ENCODE results near the gene GABARAP.

The GABARAP gene

DNA sequence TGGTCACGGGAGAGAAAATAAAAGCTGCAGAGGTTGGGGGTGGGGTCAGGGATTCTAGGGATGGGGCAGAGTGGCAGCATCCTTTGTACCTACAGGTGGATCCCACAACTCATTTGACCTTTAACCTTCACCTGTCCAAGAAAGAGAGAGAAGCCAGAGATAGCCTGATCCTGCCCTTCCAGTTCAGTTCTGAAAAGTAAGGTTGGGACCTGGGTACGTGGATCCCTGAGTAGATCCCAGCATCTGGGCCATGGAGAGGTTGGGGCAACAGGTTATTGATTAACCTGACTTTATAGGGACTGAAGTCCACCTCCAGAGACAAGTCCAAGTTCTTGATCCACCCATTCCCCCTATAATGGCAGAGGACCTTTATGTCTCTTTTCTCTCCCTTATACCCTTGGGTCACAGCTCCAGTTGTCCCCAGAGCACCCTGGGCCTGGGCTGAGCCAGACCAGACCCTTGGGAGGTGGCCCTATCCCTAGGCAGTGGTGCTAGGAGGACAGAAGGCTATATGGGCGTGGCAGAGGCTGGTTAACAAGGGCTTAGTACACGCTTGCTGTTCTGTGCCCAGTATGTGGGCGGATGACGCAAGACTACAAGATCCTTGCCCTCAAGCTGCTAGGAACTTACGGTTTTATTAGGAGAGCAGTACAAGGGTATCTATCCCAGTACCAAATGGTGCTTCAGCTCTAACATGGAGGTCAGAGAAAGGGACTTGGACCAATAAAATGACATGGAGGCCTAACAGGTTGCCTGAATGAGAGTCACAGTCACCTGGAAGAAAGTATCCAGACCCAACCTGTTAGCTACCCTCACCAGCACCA, 16.7 kb upstream of the GABARAP start (continued):
- TF ChIP-seq ZBTB44 (tag by site-specific recombination; IDR thresholded peaks at IDR 0.05): no peak
- TF ChIP-seq ZFHX2 (tag by site-specific recombination; conservative IDR thresholded peaks at IDR 0.05): peak; percentile 89
- no peak for TF ChIP-seq TRIM28 (IDR thresholded peaks at IDR 0.05; ENCODE audit: borderline replicate concordance, low read length)
- no peak for TF ChIP-seq ZNF426 (tag by site-specific recombination; IDR thresholded peaks at IDR 0.05)
- TF ChIP-seq, protein P1, sequence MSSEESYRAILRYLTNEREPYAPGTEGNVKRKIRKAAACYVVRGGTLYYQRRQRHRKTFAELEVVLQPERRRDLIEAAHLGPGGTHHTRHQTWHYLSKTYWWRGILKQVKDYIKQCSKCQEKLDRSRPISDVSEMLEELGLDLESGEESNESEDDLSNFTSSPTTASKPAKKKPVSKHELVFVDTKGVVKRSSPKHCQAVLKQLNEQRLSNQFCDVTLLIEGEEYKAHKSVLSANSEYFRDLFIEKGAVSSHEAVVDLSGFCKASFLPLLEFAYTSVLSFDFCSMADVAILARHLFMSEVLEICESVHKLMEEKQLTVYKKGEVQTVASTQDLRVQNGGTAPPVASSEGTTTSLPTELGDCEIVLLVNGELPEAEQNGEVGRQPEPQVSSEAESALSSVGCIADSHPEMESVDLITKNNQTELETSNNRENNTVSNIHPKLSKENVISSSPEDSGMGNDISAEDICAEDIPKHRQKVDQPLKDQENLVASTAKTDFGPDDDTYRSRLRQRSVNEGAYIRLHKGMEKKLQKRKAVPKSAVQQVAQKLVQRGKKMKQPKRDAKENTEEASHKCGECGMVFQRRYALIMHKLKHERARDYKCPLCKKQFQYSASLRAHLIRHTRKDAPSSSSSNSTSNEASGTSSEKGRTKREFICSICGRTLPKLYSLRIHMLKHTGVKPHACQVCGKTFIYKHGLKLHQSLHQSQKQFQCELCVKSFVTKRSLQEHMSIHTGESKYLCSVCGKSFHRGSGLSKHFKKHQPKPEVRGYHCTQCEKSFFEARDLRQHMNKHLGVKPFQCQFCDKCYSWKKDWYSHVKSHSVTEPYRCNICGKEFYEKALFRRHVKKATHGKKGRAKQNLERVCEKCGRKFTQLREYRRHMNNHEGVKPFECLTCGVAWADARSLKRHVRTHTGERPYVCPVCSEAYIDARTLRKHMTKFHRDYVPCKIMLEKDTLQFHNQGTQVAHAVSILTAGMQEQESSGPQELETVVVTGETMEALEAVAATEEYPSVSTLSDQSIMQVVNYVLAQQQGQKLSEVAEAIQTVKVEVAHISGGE (tag by site-specific recombination; conservative IDR thresholded peaks at IDR 0.05; ENCODE audit: low read depth): no peak
- TF ChIP-seq ZNF664 (tag by site-specific recombination; IDR thresholded peaks at IDR 0.05): no peak
- TF ChIP-seq SCRT2 (tag by site-specific recombination; IDR thresholded peaks at IDR 0.05): peak; percentile 76
- TF ChIP-seq ZBTB49 (tag by site-specific recombination; IDR thresholded peaks at IDR 0.05; ENCODE audit: low read depth): no peak
- TF ChIP-seq KLF7 (tag by site-specific recombination; IDR thresholded peaks at IDR 0.05; ENCODE audit: borderline replicate concordance): peak; percentile 81
- TF ChIP-seq, protein P2, sequence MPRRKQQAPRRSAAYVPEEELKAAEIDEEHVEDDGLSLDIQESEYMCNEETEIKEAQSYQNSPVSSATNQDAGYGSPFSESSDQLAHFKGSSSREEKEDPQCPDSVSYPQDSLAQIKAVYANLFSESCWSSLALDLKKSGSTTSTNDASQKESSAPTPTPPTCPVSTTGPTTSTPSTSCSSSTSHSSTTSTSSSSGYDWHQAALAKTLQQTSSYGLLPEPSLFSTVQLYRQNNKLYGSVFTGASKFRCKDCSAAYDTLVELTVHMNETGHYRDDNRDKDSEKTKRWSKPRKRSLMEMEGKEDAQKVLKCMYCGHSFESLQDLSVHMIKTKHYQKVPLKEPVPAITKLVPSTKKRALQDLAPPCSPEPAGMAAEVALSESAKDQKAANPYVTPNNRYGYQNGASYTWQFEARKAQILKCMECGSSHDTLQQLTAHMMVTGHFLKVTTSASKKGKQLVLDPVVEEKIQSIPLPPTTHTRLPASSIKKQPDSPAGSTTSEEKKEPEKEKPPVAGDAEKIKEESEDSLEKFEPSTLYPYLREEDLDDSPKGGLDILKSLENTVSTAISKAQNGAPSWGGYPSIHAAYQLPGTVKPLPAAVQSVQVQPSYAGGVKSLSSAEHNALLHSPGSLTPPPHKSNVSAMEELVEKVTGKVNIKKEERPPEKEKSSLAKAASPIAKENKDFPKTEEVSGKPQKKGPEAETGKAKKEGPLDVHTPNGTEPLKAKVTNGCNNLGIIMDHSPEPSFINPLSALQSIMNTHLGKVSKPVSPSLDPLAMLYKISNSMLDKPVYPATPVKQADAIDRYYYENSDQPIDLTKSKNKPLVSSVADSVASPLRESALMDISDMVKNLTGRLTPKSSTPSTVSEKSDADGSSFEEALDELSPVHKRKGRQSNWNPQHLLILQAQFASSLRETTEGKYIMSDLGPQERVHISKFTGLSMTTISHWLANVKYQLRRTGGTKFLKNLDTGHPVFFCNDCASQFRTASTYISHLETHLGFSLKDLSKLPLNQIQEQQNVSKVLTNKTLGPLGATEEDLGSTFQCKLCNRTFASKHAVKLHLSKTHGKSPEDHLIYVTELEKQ (tag by site-specific recombination; IDR thresholded peaks at IDR 0.05; ENCODE audit: borderline replicate concordance): no peak
- TF ChIP-seq REPIN1 (tag by site-specific recombination; IDR thresholded peaks at IDR 0.05; ENCODE audit: low read depth): no peak
- peak; percentile 61 for TF ChIP-seq ZIC2 (tag by site-specific recombination; IDR thresholded peaks at IDR 0.05)
- no peak for TF ChIP-seq INSM2 (tag by site-specific recombination; IDR thresholded peaks at IDR 0.05)
- peak; percentile 40; the same call in 1 of the 2 replicates for TF ChIP-seq ZBTB17 (tag by site-specific recombination; IDR thresholded peaks at IDR 0.05)
- no peak for TF ChIP-seq ZNF501 (tag by site-specific recombination; IDR thresholded peaks at IDR 0.05)
- TF ChIP-seq PRDM1 (tag by site-specific recombination; IDR thresholded peaks at IDR 0.05): 0 out of 2 replicates have a peak, but pooled peaks have one; percentile 27
- TF ChIP-seq ZNF629 (tag by site-specific recombination; IDR thresholded peaks at IDR 0.05): no peak
- no peak for TF ChIP-seq ZBTB20 (tag by site-specific recombination; IDR thresholded peaks at IDR 0.05)
- no peak for TF ChIP-seq ZNF23 (tag by site-specific recombination; IDR thresholded peaks at IDR 0.05; ENCODE audit: borderline replicate concordance)
- TF ChIP-seq ZNF354C (tag by site-specific recombination; IDR thresholded peaks at IDR 0.05; ENCODE audit: borderline replicate concordance, low read depth): no peak
- no peak for TF ChIP-seq ZNF544 (tag by site-specific recombination; IDR thresholded peaks at IDR 0.05)
- no peak for TF ChIP-seq ZNF513 (tag by site-specific recombination; IDR thresholded peaks at IDR 0.05)
- peak; percentile 64 for TF ChIP-seq KLF1 (tag by site-specific recombination; IDR thresholded peaks at IDR 0.05)
- no peak for TF ChIP-seq ZNF112 (tag by site-specific recombination; IDR thresholded peaks at IDR 0.05)
- no peak for TF ChIP-seq ZNF24 (tag by site-specific recombination; IDR thresholded peaks at IDR 0.05)
